Glutamatergic neuron (in vitro differentiated cells): ENCODE data around the gene MVB12B. TPM values are rescaled to one million over a fixed set of nuclear protein-coding genes. Genes with fewer than 3 reads are reported as not detected.

Experiments
- DNase-seq: peaks from one replicate; pipeline ENCODE4 v3.0.0; 2022
- H3K27ac Mint-ChIP-seq: one replicate; pipeline ENCODE4 v1.8.0; 2020; ENCODE audit warnings: mild to moderate bottlenecking, mixed read lengths, inconsistent platforms; ENCODE audit not compliant: unreplicated experiment
- H3K27me3 Mint-ChIP-seq: one replicate; pipeline ENCODE4 v1.8.0; 2020; ENCODE audit warnings: mild to moderate bottlenecking, moderate library complexity, mixed read lengths, inconsistent platforms; ENCODE audit not compliant: unreplicated experiment
- H3K36me3 Mint-ChIP-seq: one replicate; pipeline ENCODE4 v1.8.0; 2020; ENCODE audit warnings: mild to moderate bottlenecking, mixed read lengths, inconsistent platforms; ENCODE audit not compliant: unreplicated experiment
- H3K4me1 Mint-ChIP-seq: one replicate; pipeline ENCODE4 v1.8.0; 2020; ENCODE audit warnings: mild to moderate bottlenecking, low read depth, mixed read lengths, inconsistent platforms; ENCODE audit not compliant: unreplicated experiment
- H3K4me3 Mint-ChIP-seq: one replicate; pipeline ENCODE4 v1.8.0; 2020; ENCODE audit warnings: mild to moderate bottlenecking, mixed read lengths, inconsistent platforms; ENCODE audit not compliant: unreplicated experiment
- H3K9me3 Mint-ChIP-seq: one replicate; pipeline ENCODE4 v1.8.0; 2020; ENCODE audit warnings: mild to moderate bottlenecking, moderate library complexity, mixed read lengths, inconsistent platforms; ENCODE audit not compliant: unreplicated experiment
- total RNA-seq: library from RNA; stranded (reverse); fragmentation: NEBNext Ultra II Directional; extraction: Animal tissue kit (Norgen Biotek cat#: 25700); gene quantifications from one replicate; pipeline ENCODE4 v1.2.1, GENCODE V29; 2021; ENCODE audit not compliant: unreplicated experiment
- TF ChIP-seq, protein P1 (sequence below): fragments of 200-600 bp; sonication (generic); IDR thresholded peaks from one replicate; pipeline ENCODE4 v1.5.0; 2021; ENCODE audit not compliant: partially characterized antibody, unreplicated experiment

MVB12B gene
- total RNA-seq, 1 donor from 2014 or later = 41.1 TPM

DNA sequence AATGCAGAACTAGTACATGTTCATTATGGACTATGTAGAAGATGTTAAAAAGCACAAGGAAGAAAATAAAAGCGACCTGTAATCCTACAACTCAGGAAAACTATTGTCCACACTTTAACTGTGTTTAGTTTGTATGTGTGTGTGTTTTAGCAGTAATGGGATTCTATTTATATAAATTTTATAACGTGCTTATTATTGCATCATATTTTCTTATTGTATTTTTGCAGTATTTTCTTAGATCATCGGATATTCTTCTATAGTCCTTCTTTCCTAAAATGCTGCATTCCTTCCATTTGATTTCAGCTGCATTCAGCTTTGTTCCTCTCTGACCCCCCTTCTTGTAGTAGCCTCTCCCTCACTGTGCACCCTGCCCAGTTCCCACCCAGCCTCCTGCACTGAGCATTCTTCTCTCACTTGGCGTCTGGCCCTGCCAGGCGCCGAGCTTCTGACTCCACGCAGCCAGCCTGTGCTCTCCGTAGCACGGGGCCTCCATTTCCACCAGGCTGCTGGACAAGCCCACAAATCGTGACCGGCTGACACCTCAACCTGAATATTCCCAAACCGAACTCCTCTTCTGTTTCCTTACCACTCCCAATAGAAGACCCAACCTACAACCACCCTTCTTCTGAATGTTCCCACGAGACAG lies 39.9 kb downstream of the MVB12B start:
- TF ChIP-seq, protein P1, sequence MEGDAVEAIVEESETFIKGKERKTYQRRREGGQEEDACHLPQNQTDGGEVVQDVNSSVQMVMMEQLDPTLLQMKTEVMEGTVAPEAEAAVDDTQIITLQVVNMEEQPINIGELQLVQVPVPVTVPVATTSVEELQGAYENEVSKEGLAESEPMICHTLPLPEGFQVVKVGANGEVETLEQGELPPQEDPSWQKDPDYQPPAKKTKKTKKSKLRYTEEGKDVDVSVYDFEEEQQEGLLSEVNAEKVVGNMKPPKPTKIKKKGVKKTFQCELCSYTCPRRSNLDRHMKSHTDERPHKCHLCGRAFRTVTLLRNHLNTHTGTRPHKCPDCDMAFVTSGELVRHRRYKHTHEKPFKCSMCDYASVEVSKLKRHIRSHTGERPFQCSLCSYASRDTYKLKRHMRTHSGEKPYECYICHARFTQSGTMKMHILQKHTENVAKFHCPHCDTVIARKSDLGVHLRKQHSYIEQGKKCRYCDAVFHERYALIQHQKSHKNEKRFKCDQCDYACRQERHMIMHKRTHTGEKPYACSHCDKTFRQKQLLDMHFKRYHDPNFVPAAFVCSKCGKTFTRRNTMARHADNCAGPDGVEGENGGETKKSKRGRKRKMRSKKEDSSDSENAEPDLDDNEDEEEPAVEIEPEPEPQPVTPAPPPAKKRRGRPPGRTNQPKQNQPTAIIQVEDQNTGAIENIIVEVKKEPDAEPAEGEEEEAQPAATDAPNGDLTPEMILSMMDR = no peak
- H3K9me3 Mint-ChIP-seq = peaks cover 2% of the 10 kb centered on the region
- no peak for DNase-seq
- H3K4me1 Mint-ChIP-seq = no peaks in the 10 kb centered on the region
- no peak overlapping the region for H3K27ac Mint-ChIP-seq
- peaks cover 3% of the 10 kb centered on the region for H3K27me3 Mint-ChIP-seq
- H3K4me3 Mint-ChIP-seq = no peak overlapping the region
- H3K36me3 Mint-ChIP-seq = peaks cover 12% of the 10 kb centered on the region

DNA sequence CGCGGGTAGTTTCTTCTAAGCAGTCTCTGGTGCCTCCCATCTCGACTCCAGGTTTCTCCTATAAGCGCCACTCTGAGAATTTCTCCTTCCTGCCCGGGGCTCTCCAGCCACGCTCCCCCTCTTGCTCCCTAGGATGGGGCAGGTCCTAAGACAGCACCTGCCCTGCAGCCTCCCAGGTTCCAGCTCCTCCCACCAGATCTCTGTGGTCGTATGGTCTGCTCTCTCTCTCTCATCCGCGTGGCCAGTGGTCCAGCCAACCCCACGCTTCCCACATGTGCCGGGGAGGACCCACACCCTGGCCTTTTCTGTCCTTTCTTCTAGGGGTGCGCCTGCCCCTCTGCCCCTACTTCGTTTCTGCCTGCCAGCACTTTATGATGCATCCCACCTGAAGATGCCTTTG lies 40.5 kb downstream of the MVB12B start:
- H3K27me3 Mint-ChIP-seq = peaks cover 4% of the 10 kb centered on the region
- no peak for DNase-seq
- TF ChIP-seq, protein P1 = no peak
- no peaks in the 10 kb centered on the region for H3K4me1 Mint-ChIP-seq
- H3K9me3 Mint-ChIP-seq = no peaks in the 10 kb centered on the region
- H3K36me3 Mint-ChIP-seq = peaks cover 12% of the 10 kb centered on the region
- no peak overlapping the region for H3K27ac Mint-ChIP-seq
- H3K4me3 Mint-ChIP-seq = no peak overlapping the region

DNA sequence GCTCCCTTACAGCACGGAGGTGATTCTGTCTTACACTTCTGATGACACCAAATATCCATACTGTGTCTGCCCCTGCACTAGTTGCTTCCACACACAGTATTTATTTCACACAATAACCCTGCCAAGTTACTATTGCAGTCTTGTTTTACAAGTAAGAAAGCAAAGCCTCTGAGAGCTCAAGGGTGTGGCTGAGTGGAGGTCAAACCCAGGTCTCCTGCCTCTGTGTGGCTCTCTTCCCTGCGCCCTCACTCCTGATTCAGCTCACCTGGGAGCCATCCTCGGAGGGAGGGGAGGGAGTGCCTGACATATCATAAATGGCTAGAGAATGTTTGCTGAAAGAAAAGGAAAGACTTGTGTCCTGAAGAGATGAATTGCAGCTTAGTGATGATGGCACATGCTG lies 41.0 kb downstream of the MVB12B start:
- TF ChIP-seq, protein P1 = no peak
- DNase-seq = no peak
- no peaks in the 10 kb centered on the region for H3K4me1 Mint-ChIP-seq
- H3K27ac Mint-ChIP-seq = no peak overlapping the region
- peaks cover 1% of the 10 kb centered on the region for H3K9me3 Mint-ChIP-seq
- H3K4me3 Mint-ChIP-seq = no peak overlapping the region
- H3K36me3 Mint-ChIP-seq = peaks cover 12% of the 10 kb centered on the region
- H3K27me3 Mint-ChIP-seq = peaks cover 4% of the 10 kb centered on the region

DNA sequence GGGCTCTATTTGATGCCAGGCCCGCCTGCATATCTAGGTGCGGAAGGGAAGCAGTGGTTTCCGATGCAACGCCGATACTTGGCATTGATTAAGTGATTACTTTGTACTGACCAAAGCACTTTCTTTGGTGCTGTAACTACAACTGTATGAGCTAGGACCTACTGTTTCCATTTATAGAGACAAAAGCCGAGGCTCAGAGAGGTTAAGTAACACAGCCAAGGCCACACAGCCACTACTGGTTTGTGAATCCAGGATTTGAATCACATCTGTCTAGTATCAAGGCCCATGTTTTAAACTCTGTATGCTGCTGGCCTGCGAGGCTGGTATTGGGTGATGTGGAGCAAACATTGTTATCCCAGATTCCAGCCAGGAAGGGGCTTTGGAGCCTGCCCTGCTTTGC lies 41.4 kb downstream of the MVB12B start:
- DNase-seq = no peak
- Mint-ChIP-seq H3K4me3 (no peak overlapping the region), H3K36me3 (peaks cover 12% of the 10 kb centered on the region), H3K27me3 (peaks cover 4% of the 10 kb centered on the region), H3K27ac (no peak overlapping the region), H3K9me3 (peaks cover 2% of the 10 kb centered on the region), H3K4me1 (no peaks in the 10 kb centered on the region)
- TF ChIP-seq, protein P1 = no peak

DNA sequence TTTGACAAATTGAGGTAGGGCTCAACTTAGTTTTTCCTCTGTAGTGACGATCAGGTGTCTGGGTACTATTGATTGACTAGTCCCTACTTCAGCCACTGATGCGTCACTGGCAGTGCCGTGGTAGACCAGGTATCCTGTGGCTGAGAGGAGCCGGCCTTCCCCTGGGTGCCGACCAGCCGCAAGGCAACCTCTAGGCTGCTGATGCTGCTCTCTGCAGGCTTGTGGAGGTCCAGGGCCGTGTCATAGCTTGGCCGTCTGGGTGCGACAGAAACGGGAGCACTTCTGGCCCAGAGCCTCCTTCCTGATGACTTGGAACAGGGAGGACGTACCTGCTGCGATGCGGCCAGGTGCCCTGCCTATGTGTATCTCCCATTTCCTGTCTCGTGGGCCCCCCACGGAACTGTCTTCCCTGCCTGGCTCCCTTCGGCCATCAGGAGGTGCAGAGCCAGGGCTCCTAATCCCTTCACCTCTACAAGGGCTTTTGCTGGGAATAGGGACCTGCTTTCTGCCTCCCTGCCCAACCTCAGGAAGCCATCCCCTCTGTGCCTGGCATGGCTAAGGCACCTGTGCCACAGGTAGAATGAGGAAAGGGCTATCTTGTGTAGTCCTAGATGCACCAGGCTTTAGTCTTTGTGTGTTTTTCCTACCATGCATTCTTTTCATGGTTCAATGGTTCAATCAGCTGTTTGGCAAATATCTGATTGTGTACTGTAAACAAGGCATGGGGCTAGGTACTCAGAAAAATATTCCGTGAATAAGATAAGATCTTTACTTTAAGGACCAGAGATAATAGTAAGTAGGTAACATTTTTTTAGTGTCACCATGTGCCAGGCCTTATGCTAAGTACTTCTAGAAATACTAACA lies 44.6 kb downstream of the MVB12B start:
- Mint-ChIP-seq H3K4me1 (peaks cover 26% of the 10 kb centered on the region), H3K27ac (no peak overlapping the region), H3K4me3 (no peak overlapping the region), H3K9me3 (peaks cover 2% of the 10 kb centered on the region), H3K27me3 (peaks cover 2% of the 10 kb centered on the region), H3K36me3 (no peaks in the 10 kb centered on the region)
- DNase-seq = no peak
- TF ChIP-seq, protein P1 = no peak
